ENCODE data around the gene ZFP36.
A peak's percentile ranks its signal among the peaks of the same experiment; 100 is the strongest.

Gene ZFP36

GRCh38 chr19:39405958-39406655 is 540 bp upstream of the ZFP36 start:
- DNase-seq (ENCODE audit: low read depth in 2 of 2), result peak; percentile 82 to 84

DNA sequence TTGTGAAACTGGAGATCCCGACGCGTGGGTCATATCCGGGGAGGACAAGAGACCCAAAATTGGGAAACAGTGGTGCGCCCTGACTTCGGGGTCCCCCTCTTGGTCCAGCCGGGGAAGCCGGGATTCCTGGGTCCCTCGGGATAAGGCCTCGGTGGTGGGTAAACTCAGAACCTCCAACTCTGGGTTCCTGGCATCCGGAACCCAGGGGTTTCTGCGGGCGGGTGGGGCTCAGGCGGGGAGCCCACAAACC is 688 bp downstream of the ZFP36 start:
- DNase-seq (ENCODE audit: low read depth in 2 of 2), result no peak

DNA sequence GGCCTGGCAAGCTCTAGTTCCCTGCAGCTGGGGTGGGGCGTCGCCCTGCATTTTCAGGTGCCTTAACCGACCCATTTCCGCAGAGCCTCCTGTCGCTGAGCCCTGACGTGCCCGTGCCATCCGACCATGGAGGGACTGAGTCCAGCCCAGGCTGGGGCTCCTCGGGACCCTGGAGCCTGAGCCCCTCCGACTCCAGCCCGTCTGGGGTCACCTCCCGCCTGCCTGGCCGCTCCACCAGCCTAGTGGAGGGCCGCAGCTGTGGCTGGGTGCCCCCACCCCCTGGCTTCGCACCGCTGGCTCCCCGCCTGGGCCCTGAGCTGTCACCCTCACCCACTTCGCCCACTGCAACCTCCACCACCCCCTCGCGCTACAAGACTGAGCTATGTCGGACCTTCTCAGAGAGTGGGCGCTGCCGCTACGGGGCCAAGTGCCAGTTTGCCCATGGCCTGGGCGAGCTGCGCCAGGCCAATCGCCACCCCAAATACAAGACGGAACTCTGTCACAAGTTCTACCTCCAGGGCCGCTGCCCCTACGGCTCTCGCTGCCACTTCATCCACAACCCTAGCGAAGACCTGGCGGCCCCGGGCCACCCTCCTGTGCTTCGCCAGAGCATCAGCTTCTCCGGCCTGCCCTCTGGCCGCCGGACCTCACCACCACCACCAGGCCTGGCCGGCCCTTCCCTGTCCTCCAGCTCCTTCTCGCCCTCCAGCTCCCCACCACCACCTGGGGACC is 1.2 kb downstream of the ZFP36 start:
- no peak for DNase-seq (ENCODE audit: low read depth in 2 of 2)

DNA sequence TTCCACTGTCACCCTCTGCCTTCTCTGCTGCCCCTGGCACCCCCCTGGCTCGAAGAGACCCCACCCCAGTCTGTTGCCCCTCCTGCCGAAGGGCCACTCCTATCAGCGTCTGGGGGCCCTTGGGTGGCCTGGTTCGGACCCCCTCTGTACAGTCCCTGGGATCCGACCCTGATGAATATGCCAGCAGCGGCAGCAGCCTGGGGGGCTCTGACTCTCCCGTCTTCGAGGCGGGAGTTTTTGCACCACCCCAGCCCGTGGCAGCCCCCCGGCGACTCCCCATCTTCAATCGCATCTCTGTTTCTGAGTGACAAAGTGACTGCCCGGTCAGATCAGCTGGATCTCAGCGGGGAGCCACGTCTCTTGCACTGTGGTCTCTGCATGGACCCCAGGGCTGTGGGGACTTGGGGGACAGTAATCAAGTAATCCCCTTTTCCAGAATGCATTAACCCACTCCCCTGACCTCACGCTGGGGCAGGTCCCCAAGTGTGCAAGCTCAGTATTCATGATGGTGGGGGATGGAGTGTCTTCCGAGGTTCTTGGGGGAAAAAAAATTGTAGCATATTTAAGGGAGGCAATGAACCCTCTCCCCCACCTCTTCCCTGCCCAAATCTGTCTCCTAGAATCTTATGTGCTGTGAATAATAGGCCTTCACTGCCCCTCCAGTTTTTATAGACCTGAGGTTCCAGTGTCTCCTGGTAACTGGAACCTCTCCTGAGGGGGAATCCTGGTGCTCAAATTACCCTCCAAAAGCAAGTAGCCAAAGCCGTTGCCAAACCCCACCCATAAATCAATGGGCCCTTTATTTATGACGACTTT is 2.0 kb downstream of the ZFP36 start:
- no peak for DNase-seq (ENCODE audit: low read depth in 2 of 2)

DNA sequence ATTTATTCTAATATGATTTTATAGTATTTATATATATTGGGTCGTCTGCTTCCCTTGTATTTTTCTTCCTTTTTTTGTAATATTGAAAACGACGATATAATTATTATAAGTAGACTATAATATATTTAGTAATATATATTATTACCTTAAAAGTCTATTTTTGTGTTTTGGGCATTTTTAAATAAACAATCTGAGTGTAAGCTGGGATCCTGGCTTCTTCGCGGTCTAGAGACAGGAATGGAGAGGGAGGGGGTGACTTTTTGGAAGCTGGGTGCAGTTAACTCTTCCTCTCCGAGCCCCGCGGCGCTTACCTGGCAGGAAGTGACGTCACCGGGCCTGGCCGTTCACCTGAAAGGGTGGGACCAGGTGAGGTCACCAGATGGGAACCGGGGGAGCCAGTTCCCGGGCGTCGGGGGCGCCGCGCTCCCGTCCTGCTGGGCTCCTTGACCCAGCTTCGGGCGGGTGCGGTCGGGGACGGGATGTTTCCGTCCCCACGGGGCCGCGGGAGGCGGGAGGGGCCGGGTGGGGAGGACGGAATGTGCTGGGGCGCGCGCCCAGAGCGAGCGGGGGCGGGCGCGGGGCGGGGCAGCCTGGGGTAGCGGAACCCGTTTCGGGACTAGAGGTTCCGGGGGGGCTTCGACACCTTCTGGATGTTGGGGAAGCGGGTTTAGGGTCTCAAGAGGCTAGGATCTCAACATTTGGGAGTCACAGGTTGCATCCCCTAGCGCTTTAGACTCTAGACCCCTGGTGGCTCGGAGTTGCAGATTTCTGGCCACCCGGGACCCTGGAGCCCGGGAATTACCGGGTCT is 2.8 kb downstream of the ZFP36 start:
- peak; percentile 66 to 76 for DNase-seq (ENCODE audit: low read depth in 2 of 2)

- DNase-seq (ENCODE audit: low read depth in 2 of 2), result no peak
Observed at GRCh38 chr19:39410017-39410830, 3.6 kb downstream of the ZFP36 start.

DNA sequence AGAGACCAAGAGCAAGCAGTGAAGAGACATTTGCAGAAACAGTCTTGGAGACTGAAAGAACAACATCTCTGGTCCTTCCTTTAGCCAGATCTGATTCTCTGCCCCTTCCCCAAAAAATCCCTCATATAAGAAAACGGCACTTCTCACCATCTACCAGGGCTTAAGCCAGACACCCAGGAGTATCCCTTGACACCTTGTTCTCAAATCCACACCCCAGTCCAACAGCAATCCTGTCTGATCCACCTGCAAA is 4.1 kb downstream of the ZFP36 start:
- no peak for DNase-seq (ENCODE audit: low read depth in 2 of 2)

- no peak for DNase-seq (ENCODE audit: low read depth in 2 of 2)
Observed at GRCh38 chr19:39411081-39411831, 4.6 kb downstream of the ZFP36 start.

DNA sequence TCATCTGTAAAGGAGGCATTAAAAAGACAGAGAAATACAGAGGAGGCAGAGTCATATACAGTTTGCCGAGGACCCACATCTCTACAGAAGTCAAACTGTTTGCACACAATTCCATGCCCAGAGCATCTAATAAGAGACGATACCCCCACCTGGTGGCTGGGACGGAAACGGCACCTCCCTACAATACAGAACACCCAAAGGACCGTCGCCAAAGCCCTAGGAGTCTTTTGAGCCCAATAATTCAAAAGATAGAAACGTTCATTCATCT is 5.1 kb downstream of the ZFP36 start:
- DNase-seq (ENCODE audit: low read depth in 2 of 2), result peak; percentile 85

- peak; percentile 91 to 93 for DNase-seq (ENCODE audit: low read depth in 2 of 2)
Observed at GRCh38 chr19:39412100-39412866, 5.6 kb downstream of the ZFP36 start, which contains the start of gene PLEKHG2. Gene PLEKHG2 (plus strand): TSS chr19:39412669. CDS start chr19:39414087, 1,418 bp downstream.

- no peak for DNase-seq (ENCODE audit: low read depth in 2 of 2)
Observed at GRCh38 chr19:39412867-39413271, 6.2 kb downstream of the ZFP36 start.

- no peak for DNase-seq (ENCODE audit: low read depth in 2 of 2)
Observed at GRCh38 chr19:39413272-39413910, 6.7 kb downstream of the ZFP36 start.

GRCh38 chr19:39413911-39414608 is 7.4 kb downstream of the ZFP36 start:
- no peak for DNase-seq (ENCODE audit: low read depth in 2 of 2)

- no peak for DNase-seq (ENCODE audit: low read depth in 2 of 2)
Observed at GRCh38 chr19:39415111-39416046, 8.7 kb downstream of the ZFP36 start.

- DNase-seq (ENCODE audit: low read depth in 2 of 2), result no peak
Observed at GRCh38 chr19:39416152-39417120, 9.8 kb downstream of the ZFP36 start.

DNA sequence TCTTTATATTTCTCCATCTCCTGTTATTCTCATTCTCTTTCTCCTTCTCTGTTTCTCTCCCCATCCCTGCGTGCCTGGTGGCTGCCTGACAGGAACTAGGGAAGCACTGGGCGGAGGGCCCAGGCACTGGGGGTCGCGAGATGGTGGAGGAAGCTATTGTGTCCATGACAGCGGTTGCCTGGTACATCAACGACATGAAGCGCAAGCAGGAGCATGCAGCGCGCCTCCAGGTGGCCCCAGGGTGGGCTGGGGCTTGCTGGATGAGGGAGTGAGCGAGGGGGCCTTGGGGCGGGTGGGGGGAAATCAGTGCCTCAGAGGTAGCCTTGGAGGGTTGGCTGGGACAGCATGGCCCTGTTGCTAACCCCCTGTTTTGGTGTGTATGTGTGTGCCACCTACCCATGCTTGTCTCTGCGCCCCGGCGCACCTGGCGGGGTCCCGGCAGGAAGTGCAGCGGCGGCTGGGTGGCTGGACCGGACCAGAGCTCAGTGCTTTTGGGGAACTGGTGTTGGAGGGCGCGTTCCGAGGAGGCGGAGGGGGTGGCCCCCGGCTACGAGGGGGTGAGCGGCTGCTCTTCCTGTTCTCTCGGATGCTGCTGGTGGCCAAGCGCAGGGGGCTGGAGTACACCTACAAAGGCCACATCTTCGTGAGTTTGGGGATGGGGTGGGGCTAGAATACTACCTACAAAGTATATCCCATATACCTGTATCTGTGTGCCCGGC is 11.0 kb downstream of the ZFP36 start:
- no peak for DNase-seq (ENCODE audit: low read depth in 2 of 2)

Measured in activated CD8-positive, alpha-beta memory T cell treated with anti-CD3 and anti-CD28 coated beads for 4 hours (primary cell).